AG10803 (cell line): ENCODE results near the gene PLA2G4F.

Experiments used
- DNase-seq: peaks from one replicate; pipeline ENCODE4 v3.0.0; 2010; ENCODE audit warnings: low read depth
- H3K4me3 ChIP-seq: 2 replicates; pipeline ENCODE4 v1.5.1; 2011; ENCODE audit warnings: mild to moderate bottlenecking, low read length, control low read depth
- TF ChIP-seq, protein P1 (sequence below): conservative IDR thresholded peaks from 2 replicates; pipeline ENCODE4 v1.5.1; 2011; ENCODE audit warnings: mild to moderate bottlenecking, low read length, control low read depth, inconsistent platforms

The PLA2G4F gene

DNA sequence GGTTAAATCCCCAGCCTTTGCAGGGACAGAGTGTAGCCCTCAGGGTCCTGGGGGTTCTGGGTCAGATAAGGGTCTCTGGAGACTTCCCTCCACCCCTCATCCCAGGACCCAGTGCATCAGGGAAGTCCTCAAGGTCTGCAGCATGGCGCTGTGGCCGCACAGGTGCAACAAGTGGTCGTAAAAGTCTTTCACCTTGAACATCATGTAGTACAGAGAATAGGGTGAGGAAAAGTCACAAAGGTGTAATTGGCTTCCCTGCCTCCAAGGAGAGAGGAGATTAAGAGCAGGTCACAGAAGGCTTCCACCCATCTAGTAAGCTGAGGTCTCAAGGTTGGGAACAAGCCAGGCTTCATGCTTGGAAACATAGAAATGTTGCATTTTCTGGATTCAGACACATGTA is 32.9 kb downstream of the PLA2G4F start:
- DNase-seq = no peak
- no peak overlapping the region for H3K4me3 ChIP-seq
- TF ChIP-seq, protein P1, sequence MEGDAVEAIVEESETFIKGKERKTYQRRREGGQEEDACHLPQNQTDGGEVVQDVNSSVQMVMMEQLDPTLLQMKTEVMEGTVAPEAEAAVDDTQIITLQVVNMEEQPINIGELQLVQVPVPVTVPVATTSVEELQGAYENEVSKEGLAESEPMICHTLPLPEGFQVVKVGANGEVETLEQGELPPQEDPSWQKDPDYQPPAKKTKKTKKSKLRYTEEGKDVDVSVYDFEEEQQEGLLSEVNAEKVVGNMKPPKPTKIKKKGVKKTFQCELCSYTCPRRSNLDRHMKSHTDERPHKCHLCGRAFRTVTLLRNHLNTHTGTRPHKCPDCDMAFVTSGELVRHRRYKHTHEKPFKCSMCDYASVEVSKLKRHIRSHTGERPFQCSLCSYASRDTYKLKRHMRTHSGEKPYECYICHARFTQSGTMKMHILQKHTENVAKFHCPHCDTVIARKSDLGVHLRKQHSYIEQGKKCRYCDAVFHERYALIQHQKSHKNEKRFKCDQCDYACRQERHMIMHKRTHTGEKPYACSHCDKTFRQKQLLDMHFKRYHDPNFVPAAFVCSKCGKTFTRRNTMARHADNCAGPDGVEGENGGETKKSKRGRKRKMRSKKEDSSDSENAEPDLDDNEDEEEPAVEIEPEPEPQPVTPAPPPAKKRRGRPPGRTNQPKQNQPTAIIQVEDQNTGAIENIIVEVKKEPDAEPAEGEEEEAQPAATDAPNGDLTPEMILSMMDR = no peak

DNA sequence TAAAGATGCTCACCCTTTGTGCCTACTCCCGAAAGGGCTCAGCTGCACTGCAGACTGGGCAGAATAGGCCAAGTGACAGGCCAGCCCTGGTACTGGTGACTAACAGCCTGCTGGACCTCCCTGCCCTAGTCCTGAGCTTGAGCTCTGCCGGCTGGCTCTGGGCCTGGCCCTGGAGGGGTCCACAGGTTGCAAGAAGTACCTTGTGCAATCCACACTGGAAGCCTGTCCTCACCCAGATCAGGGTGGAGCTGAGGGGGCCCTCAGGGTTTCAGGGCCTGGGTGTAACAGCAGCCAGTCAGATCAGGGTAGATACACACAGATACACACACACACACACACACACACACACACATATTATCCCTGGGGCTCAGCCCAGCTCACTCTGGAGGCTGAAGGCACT is 34.8 kb downstream of the PLA2G4F start:
- no peak for DNase-seq
- no peak overlapping the region for H3K4me3 ChIP-seq
- TF ChIP-seq, protein P1 = no peak

DNA sequence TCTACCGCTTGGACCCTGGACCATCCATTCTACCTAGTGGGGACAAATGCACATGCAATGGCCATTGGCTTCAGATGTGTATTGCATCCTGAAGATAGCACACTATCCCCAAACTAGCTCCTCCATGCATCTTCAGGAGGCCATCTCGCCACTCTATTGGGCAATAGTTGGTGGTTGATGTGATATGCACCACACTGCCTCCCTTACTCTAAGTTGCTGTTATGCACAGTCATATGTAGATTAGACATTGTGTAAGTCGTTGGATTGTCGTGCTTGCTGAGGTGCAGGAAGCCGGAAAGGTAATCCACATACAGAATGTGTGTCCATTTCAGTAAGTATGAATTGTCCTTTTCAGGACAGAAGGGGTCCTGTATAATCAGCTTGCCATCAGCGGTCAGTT is 35.4 kb downstream of the PLA2G4F start:
- no peak for DNase-seq
- no peak overlapping the region for H3K4me3 ChIP-seq
- TF ChIP-seq, protein P1 = no peak

DNA sequence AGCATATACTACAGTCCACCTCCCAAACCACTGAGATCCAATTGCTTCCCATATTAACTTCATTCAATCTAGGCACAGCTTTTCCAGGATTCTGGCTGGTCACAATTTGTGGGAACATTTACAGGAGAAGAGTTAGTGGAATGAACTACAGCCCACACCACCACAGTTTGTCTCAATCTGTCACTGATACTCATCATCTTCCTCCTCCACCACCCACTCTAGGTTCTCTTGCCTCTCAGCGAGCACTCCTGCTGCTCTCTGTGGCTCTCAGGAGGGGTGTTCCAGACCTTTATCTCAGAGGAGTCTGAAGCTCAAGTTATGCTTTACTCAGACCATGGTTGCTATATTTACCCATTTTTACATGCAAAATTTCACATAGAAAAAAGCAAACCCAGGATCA is 36.2 kb downstream of the PLA2G4F start:
- TF ChIP-seq, protein P1 = no peak
- DNase-seq = no peak
- no peak overlapping the region for H3K4me3 ChIP-seq

DNA sequence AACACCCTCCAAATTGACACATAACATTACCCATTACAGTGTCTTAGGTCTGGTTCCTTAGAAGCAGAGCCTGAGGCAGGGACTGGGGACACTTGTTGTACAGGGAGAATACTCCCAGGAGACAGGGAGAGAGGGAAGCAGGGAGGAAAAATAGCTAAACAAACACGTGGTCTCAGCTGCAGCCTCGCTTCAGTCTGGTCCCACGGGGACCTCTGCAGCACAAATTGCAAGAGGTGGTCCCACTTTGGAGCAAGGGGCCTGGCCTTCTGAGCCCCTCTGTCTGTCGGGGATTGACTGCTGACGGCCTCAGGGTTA is 37.0 kb downstream of the PLA2G4F start:
- TF ChIP-seq, protein P1 = no peak

DNA sequence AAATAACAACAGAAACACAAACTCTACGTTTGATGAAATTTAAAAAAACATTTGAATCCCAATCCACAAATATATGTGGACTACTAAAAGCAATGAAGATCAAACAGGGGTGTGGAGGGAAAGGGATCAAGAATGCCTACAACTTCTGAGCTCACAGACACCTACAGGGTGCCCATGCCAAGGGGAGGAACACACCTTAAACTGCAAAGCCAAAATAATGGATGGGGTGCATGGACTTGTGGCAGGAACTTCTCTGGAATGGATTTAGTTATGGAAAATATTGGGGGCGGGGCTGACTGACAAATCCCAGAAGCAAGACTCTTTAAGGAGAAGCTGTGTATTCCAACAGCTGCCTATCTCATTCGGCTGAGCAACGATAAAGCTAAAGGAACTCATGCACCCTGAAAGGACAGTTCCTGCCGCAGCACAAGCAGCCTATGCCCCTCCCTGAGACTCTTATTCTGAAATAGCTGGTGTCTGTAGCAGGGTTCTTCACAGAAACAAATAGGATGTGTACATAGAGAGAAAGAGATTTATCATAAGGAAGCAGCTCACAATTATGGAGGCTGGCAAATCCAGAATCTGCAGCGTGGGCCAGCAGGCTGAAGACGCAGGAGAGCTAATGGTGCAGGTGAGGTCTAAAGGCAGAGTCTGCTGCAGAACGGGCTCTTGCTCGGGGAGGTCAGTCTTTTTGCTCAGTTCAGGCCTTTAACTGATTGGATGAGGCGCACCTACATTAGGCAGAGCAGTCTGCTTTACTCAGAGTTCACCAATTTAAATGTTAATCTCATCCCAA is 37.6 kb downstream of the PLA2G4F start:
- TF ChIP-seq, protein P1 = no peak
- no peak for DNase-seq
- no peak overlapping the region for H3K4me3 ChIP-seq

More for the DNA sequence above, 37.0 kb downstream of the PLA2G4F start:
- no peak for DNase-seq
- H3K4me3 ChIP-seq = no peak overlapping the region

DNA sequence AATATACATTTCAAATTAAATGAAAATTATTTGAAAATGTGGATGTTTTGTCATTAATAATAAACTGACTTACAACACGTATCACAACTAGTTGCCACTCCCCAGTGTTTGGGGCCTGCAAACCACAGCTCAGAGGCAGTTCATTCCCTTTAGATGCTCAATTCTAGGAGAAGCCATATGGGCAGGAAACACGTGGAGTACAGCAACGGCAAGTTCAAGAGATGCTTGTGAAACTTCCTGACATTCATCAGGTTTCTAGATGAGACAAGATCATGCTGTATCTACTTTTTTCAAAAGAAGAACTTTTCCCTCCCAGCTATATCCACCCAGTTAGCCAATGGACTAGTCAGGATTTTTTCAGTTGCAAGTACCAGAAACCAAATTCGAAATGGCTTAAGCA is 44.5 kb downstream of the PLA2G4F start:
- TF ChIP-seq, protein P1 = no peak
- DNase-seq = no peak

More for the DNA sequence above, 44.5 kb downstream of the PLA2G4F start:
- no peak overlapping the region for H3K4me3 ChIP-seq
